Measurements from ENCODE around the gene DMBX1. TPM values are rescaled to one million over a fixed set of nuclear protein-coding genes. Genes with fewer than 3 reads are reported as not detected.

Gene DMBX1
- polyA plus RNA-seq, 2 of the 4 experiments (the other 2 are of a cell fraction) = 0.44 to 2.2 TPM

DNA sequence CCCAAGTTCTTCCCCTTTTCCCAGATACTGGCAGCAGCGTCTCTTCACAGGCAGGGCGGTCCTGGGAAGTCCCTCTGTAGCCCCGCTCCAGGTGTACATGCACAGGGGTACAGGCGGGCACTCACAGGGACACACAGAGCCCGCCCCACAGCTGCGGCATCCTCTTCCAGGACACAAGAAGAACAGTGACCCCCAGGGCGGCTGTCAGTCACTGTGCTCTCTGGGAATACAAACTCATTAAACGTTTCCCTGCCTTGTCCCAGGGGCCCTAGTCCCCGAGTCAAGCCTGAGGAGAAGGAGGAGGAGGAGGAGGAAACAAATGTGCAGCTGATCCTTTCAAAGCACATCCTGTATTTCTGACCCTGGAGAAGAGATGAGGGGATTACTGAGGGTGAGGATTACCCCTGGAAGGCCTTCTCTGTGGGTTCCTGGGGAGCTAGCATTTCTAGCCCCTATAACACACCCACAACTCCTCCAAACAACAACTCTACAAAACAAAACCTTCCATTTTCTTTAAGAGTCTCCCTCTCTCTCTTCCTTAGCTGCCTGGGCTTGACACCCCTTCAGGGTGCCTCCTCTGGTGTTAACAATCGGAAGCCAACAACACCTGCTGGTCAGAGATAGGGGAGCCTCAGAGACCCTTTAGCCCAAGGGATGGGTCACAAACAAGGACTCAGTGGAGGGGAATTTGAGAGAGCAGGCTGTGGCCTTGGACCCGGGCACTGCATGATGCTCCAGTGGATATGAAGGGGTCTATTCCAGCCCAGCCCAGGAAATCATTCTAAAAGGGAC, 28.4 kb upstream of the DMBX1 start:
- no peak for DNase-seq (ENCODE audit: low read depth in 1 of 2, low spot score in 1 of 2)
- CTCF ChIA-PET = interaction anchor here (0.6 to 1.6 kb wide), 3 partner anchors 14 to 857 kb away, joined by 3 to 6 read pairs (median 5); no protein-coding TSS in a partner anchor
- no peak overlapping the region for H3K27ac ChIP-seq
- H3K4me3 ChIP-seq = no peak overlapping the region
- FAIRE-seq = no peak
- H3K4me1 ChIP-seq = no peaks in the 10 kb centered on the region
- TF ChIP-seq ZFP36 (IDR thresholded peaks at IDR 0.05; ENCODE audit: borderline replicate concordance, partially characterized antibody) (no peak), FOSB (CRISPR knock-in tag; IDR thresholded peaks at IDR 0.05) (no peak), POLR2A (IDR thresholded peaks at IDR 0.05; ENCODE audit: low read length) (no peak), MAFK (IDR thresholded peaks at IDR 0.05; ENCODE audit: partially characterized antibody) (no peak), CBX8 (IDR thresholded peaks at IDR 0.05) (no peak), ZNF302 (CRISPR knock-in tag; IDR thresholded peaks at IDR 0.05) (no peak), HOXB5 (CRISPR knock-in tag; IDR thresholded peaks at IDR 0.05) (no peak), KDM5A (IDR thresholded peaks at IDR 0.05) (no peak), HOXB13 (CRISPR knock-in tag; IDR thresholded peaks at IDR 0.05; ENCODE audit: low read depth) (no peak), NPAS2 (CRISPR knock-in tag; IDR thresholded peaks at IDR 0.05; ENCODE audit: borderline replicate concordance) (no peak), ZSCAN20 (CRISPR knock-in tag; IDR thresholded peaks at IDR 0.05) (no peak)
- TF ChIP-seq, protein P1, sequence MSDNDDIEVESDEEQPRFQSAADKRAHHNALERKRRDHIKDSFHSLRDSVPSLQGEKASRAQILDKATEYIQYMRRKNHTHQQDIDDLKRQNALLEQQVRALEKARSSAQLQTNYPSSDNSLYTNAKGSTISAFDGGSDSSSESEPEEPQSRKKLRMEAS (IDR thresholded peaks at IDR 0.05) = no peak
- TF ChIP-seq, protein P2, sequence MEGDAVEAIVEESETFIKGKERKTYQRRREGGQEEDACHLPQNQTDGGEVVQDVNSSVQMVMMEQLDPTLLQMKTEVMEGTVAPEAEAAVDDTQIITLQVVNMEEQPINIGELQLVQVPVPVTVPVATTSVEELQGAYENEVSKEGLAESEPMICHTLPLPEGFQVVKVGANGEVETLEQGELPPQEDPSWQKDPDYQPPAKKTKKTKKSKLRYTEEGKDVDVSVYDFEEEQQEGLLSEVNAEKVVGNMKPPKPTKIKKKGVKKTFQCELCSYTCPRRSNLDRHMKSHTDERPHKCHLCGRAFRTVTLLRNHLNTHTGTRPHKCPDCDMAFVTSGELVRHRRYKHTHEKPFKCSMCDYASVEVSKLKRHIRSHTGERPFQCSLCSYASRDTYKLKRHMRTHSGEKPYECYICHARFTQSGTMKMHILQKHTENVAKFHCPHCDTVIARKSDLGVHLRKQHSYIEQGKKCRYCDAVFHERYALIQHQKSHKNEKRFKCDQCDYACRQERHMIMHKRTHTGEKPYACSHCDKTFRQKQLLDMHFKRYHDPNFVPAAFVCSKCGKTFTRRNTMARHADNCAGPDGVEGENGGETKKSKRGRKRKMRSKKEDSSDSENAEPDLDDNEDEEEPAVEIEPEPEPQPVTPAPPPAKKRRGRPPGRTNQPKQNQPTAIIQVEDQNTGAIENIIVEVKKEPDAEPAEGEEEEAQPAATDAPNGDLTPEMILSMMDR (IDR thresholded peaks at IDR 0.05) = no peak
- POLR2A ChIA-PET = no interaction called here
- ATAC-seq = no peak
- 51% methylated on average over 6 of the region's 11 CpGs for WGBS (ENCODE audit: missing lambda C conversion rate)
- no peak overlapping the region for H3K4me2 ChIP-seq
- H3K9me3 ChIP-seq = no peaks in the 10 kb centered on the region

DNA sequence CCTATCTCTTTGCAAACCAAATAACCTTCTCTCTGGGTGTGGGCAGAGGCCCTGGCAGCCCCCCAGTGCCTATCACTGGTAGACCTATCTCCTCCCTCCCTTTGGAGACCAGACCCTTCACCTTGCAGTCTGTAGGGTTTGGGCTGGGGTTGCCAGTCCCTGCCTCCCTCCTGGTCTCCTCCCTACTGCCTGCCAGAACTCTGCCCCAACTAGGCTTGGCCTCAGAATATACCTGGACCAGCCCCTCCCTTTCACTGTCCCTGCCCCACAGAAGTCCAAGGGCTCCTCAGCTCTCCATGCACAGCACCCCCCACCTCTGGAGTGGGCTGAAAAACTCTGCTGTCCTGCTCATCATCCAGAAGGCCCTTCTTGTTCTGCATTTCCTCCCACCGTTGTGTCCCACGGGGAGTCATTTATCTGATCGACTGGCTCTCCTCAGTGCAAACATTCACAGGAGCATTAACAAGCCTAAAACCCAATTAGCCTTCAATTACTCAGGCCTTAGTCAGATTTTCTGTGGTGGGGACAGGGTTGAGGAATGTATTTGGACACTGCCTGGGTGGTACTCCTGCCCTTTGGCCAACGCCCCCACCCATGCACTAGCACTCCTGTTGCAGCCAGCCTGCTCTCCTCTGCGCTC, 27.7 kb upstream of the DMBX1 start:
- FAIRE-seq = no peak
- ChIA-PET CTCF (interaction anchor here (0.6 to 1.6 kb wide), 3 partner anchors 15 to 856 kb away, joined by 3 to 6 read pairs (median 5); no protein-coding TSS in a partner anchor), POLR2A (no interaction called here)
- WGBS (ENCODE audit: missing lambda C conversion rate) = 56% methylated on average over 5 of the region's 5 CpGs
- no peak for ATAC-seq
- H3K4me2 ChIP-seq = no peak overlapping the region
- no peak overlapping the region for H3K4me3 ChIP-seq
- TF ChIP-seq EHF (CRISPR knock-in tag; IDR thresholded peaks at IDR 0.05) = no peak
- no peak for TF ChIP-seq JUNB (IDR thresholded peaks at IDR 0.05)
- TF ChIP-seq HOXA7 (CRISPR knock-in tag; IDR thresholded peaks at IDR 0.05) = no peak
- no peak for TF ChIP-seq CHD2 (IDR thresholded peaks at IDR 0.05; ENCODE audit: low read length, partially characterized antibody)
- TF ChIP-seq PHF8 (IDR thresholded peaks at IDR 0.05; ENCODE audit: borderline replicate concordance, low read depth) = no peak
- TF ChIP-seq MAFK (IDR thresholded peaks at IDR 0.05; ENCODE audit: partially characterized antibody) = no peak
- TF ChIP-seq FOXS1 (CRISPR knock-in tag; IDR thresholded peaks at IDR 0.05) = no peak
- no peak for TF ChIP-seq FOSL2 (IDR thresholded peaks at IDR 0.05)
- no peak for TF ChIP-seq FOSL2 (CRISPR knock-in tag; IDR thresholded peaks at IDR 0.05)
- TF ChIP-seq MAZ (IDR thresholded peaks at IDR 0.05; ENCODE audit: borderline replicate concordance, low read depth, low read length) = no peak
- no peak for TF ChIP-seq ESRRA (IDR thresholded peaks at IDR 0.05; ENCODE audit: borderline replicate concordance, low read length)
- TF ChIP-seq CEBPB (IDR thresholded peaks at IDR 0.05) = no peak
- TF ChIP-seq, protein P1 (IDR thresholded peaks at IDR 0.05) = no peak
- TF ChIP-seq POLR2AphosphoS2 (conservative IDR thresholded peaks at IDR 0.05; ENCODE audit: low read length) = no peak
- TF ChIP-seq EHMT2 (IDR thresholded peaks at IDR 0.05; ENCODE audit: low read depth) = no peak
- TF ChIP-seq, protein P3, sequence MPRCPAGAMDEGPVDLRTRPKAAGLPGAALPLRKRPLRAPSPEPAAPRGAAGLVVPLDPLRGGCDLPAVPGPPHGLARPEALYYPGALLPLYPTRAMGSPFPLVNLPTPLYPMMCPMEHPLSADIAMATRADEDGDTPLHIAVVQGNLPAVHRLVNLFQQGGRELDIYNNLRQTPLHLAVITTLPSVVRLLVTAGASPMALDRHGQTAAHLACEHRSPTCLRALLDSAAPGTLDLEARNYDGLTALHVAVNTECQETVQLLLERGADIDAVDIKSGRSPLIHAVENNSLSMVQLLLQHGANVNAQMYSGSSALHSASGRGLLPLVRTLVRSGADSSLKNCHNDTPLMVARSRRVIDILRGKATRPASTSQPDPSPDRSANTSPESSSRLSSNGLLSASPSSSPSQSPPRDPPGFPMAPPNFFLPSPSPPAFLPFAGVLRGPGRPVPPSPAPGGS (IDR thresholded peaks at IDR 0.05) = no peak
- TF ChIP-seq, protein P4, sequence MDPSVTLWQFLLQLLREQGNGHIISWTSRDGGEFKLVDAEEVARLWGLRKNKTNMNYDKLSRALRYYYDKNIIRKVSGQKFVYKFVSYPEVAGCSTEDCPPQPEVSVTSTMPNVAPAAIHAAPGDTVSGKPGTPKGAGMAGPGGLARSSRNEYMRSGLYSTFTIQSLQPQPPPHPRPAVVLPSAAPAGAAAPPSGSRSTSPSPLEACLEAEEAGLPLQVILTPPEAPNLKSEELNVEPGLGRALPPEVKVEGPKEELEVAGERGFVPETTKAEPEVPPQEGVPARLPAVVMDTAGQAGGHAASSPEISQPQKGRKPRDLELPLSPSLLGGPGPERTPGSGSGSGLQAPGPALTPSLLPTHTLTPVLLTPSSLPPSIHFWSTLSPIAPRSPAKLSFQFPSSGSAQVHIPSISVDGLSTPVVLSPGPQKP (IDR thresholded peaks at IDR 0.05; ENCODE audit: low read depth, low read length) = no peak
- no peak overlapping the region for H3K27ac ChIP-seq
- H3K4me1 ChIP-seq = no peaks in the 10 kb centered on the region
- DNase-seq (ENCODE audit: low read depth in 1 of 2, low spot score in 1 of 2) = no peak
- no peaks in the 10 kb centered on the region for H3K9me3 ChIP-seq

Measured in A549 (cell line).